Lower lobe of right lung (tissue), 2 donors: ENCODE measurements around the gene CTNNA3. TPM values are rescaled to one million over a fixed set of nuclear protein-coding genes. Genes with fewer than 3 reads are reported as not detected.

ENCODE experiments used
- ATAC-seq, 2 donors: fragments of 200-7000 bp; cut with Tn5 transposase; one replicate each; pipeline ENCODE4 v1.9.1; 2020 to 2022; ENCODE audit warnings: mild to moderate bottlenecking in 2 of 2, moderate library complexity in 2 of 2
- DNase-seq: peaks from one replicate; pipeline ENCODE4 v3.0.0-alpha.2; 2020
- H3K27ac ChIP-seq: fragments of 200-600 bp; one replicate; pipeline ENCODE4 v1.8.0; 2022
- H3K27me3 ChIP-seq: fragments of 200-600 bp; one replicate; pipeline ENCODE4 v1.8.0; 2022; ENCODE audit warnings: low read depth
- H3K36me3 ChIP-seq: fragments of 200-600 bp; one replicate; pipeline ENCODE4 v1.8.0; 2022; ENCODE audit warnings: mild to moderate bottlenecking
- H3K4me1 ChIP-seq: fragments of 200-600 bp; one replicate; pipeline ENCODE4 v1.8.0; 2022
- H3K4me3 ChIP-seq: fragments of 200-600 bp; one replicate; pipeline ENCODE4 v1.8.0; 2022; ENCODE audit warnings: mild to moderate bottlenecking
- H3K9me3 ChIP-seq: fragments of 200-600 bp; one replicate; pipeline ENCODE4 v1.8.0; 2022
- CTCF ChIP-seq: fragments of 200-600 bp; IDR thresholded peaks from one replicate; pipeline ENCODE4 v1.8.0; 2022; ENCODE audit warnings: antibody characterized with exemption, mild to moderate bottlenecking
- intact Hi-C: fragments of 100-400 bp; cut with DNase I; formaldehyde crosslinking; loops from one replicate; pipeline ENCODE4 v1.11.0; 2022
- total RNA-seq: library from RNA; stranded (reverse); fragmentation: NEBNext Ultra II Directional; extraction: Animal tissue kit (Norgen Biotek cat#: 25700); gene quantifications from one replicate; pipeline ENCODE4 v1.2.1, GENCODE V29; 2021
- donor health status: DM: no; HTN: yes; CAD: no; lungs with severe emphysema.

Gene CTNNA3
- total RNA-seq, 1 donor from 2014 or later = not detected

DNA sequence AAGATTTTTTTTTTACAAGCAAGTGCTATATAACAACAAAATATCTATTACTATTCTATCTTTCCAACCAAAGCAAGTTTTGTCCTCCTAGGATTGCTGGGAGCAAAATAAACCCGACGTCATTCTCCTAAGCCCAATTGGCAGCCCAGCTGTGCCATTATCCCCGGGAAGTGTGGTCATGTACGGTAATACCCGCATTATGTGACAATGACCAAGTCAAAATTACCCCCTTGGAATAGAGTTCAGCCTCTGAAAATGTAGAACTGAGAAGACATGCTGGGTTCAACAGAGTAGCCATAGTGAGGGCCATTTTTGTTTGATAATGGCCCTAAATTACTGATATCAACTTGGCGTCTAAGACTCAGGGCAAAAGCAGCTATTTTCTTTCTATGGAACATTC, 554.7 kb downstream of the CTNNA3 start:
- ATAC-seq (no peak), DNase-seq (no peak)
- Histone ChIP-seq H3K27ac (no peak overlapping the region), H3K36me3 (no peaks in the 10 kb centered on the region), H3K4me1 (no peaks in the 10 kb centered on the region), H3K9me3 (no peaks in the 10 kb centered on the region), H3K4me3 (no peak overlapping the region), H3K27me3 (no peaks in the 10 kb centered on the region)
- TF ChIP-seq CTCF = no peak
- intact Hi-C loops = no loop called here

GRCh38 chr10:67140641-67141040, 555.4 kb downstream of the CTNNA3 start:
- DNase-seq (no peak), ATAC-seq (no peak)
- Histone ChIP-seq H3K9me3 (no peaks in the 10 kb centered on the region), H3K27me3 (no peaks in the 10 kb centered on the region), H3K4me1 (no peaks in the 10 kb centered on the region), H3K27ac (no peak overlapping the region), H3K36me3 (no peaks in the 10 kb centered on the region), H3K4me3 (no peak overlapping the region)
- intact Hi-C loops = no loop called here
- no peak for TF ChIP-seq CTCF

GRCh38 chr10:67127441-67127840, 568.6 kb downstream of the CTNNA3 start:
- ATAC-seq = no peak

GRCh38 chr10:67119651-67120050, 576.3 kb downstream of the CTNNA3 start:
- no peak for TF ChIP-seq CTCF
- no peak overlapping the region for H3K27ac ChIP-seq
- H3K4me3 ChIP-seq = no peak overlapping the region
- DNase-seq (no peak), ATAC-seq (no peak)
- no peaks in the 10 kb centered on the region for H3K36me3 ChIP-seq
- H3K27me3 ChIP-seq = no peaks in the 10 kb centered on the region
- intact Hi-C loops = no loop called here
- H3K4me1 ChIP-seq = no peaks in the 10 kb centered on the region
- no peaks in the 10 kb centered on the region for H3K9me3 ChIP-seq

More at GRCh38 chr10:67127441-67127840, 568.6 kb downstream of the CTNNA3 start:
- H3K9me3 ChIP-seq = no peaks in the 10 kb centered on the region
- intact Hi-C loops = no loop called here
- DNase-seq = no peak
- no peak for TF ChIP-seq CTCF
- H3K4me1 ChIP-seq = no peaks in the 10 kb centered on the region
- no peaks in the 10 kb centered on the region for H3K36me3 ChIP-seq
- no peak overlapping the region for H3K4me3 ChIP-seq
- no peak overlapping the region for H3K27ac ChIP-seq
- H3K27me3 ChIP-seq = no peaks in the 10 kb centered on the region

- Histone ChIP-seq H3K4me3 (no peak overlapping the region), H3K27me3 (no peaks in the 10 kb centered on the region), H3K4me1 (no peaks in the 10 kb centered on the region), H3K27ac (no peak overlapping the region), H3K9me3 (no peaks in the 10 kb centered on the region), H3K36me3 (no peaks in the 10 kb centered on the region)
- intact Hi-C loops = no loop called here
- DNase-seq (no peak), ATAC-seq (no peak)
- TF ChIP-seq CTCF = no peak
Measured at GRCh38 chr10:67115972-67116371, 580.0 kb downstream of the CTNNA3 start.

DNA sequence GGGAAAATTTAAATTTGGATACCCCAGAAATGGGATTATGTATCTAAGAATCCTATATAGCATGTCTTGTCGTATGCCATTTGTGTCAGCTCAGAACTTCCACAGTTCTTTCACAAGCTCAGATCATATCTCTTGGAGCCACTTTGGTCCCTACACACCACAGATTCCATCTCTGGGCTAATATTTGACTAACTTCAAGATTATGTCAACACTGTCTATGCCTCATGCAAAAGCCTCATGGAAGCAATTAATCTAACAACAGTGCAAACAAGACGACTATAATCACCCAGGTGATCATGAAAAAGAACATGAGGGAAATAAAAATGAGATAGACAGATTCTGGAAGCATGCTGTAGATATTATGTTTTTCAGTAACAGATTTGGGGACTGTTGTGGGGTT, 581.0 kb downstream of the CTNNA3 start:
- no peak for TF ChIP-seq CTCF
- DNase-seq (no peak), ATAC-seq (peak; percentile 32 to 33)
- Histone ChIP-seq H3K27me3 (no peaks in the 10 kb centered on the region), H3K4me3 (no peak overlapping the region), H3K36me3 (no peaks in the 10 kb centered on the region), H3K4me1 (no peaks in the 10 kb centered on the region), H3K9me3 (no peaks in the 10 kb centered on the region), H3K27ac (no peak overlapping the region)
- intact Hi-C loops = no loop called here
